ENCODE results near the gene LRRC66. TPM values are rescaled to one million over a fixed set of nuclear protein-coding genes. Genes with fewer than 3 reads are reported as not detected.

LRRC66 gene
- total RNA-seq, 2 experiments from 2014 or later: 0.09 TPM; not detected in 1

GRCh38 chr4:52057196-52057595 lies 37.0 kb upstream of the LRRC66 start:
- H3K27me3 Mint-ChIP-seq: peaks cover 33% of the 10 kb centered on the region
- H3K4me1 Mint-ChIP-seq (ENCODE audit: low read depth): peaks cover 5% of the 10 kb centered on the region
- CTCF ChIA-PET: no interaction called here

GRCh38 chr4:52054254-52054653 lies 34.1 kb upstream of the LRRC66 start:
- H3K36me3 Mint-ChIP-seq (ENCODE audit: low read depth): no peaks in the 10 kb centered on the region
- DNase-seq: no peak
- ATAC-seq: no peak
- TF ChIP-seq CTCF (IDR thresholded peaks at IDR 0.05): no peak
- POLR2A ChIA-PET: interaction anchor here (0.9 kb wide), 1 partner anchor 201 kb away, joined by 3 read pairs; no protein-coding TSS in a partner anchor
- intact Hi-C loops (cut with micrococcal nuclease): no loop called here
- no peak overlapping the region for H3K4me3 Mint-ChIP-seq
- peaks cover 14% of the 10 kb centered on the region for H3K4me1 Mint-ChIP-seq (ENCODE audit: low read depth)
- peaks cover 50% of the 10 kb centered on the region for H3K27me3 Mint-ChIP-seq
- H3K9me3 Mint-ChIP-seq: no peaks in the 10 kb centered on the region
- no peak overlapping the region for H3K27ac Mint-ChIP-seq
- CTCF ChIA-PET: no interaction called here

More at GRCh38 chr4:52057196-52057595, 37.0 kb upstream of the LRRC66 start:
- intact Hi-C loops (cut with micrococcal nuclease): no loop called here
- no peaks in the 10 kb centered on the region for H3K9me3 Mint-ChIP-seq
- DNase-seq (no peak), ATAC-seq (no peak)
- POLR2A ChIA-PET: no interaction called here
- no peak for TF ChIP-seq CTCF (IDR thresholded peaks at IDR 0.05)
- no peak overlapping the region for H3K27ac Mint-ChIP-seq
- no peaks in the 10 kb centered on the region for H3K36me3 Mint-ChIP-seq (ENCODE audit: low read depth)
- H3K4me3 Mint-ChIP-seq: no peak overlapping the region

GRCh38 chr4:52052475-52052780 lies 32.3 kb upstream of the LRRC66 start:
- CTCF ChIA-PET: no interaction called here
- H3K9me3 Mint-ChIP-seq: no peaks in the 10 kb centered on the region
- no peak for TF ChIP-seq CTCF (IDR thresholded peaks at IDR 0.05)
- POLR2A ChIA-PET: no interaction called here
- ATAC-seq (peak; percentile 34), DNase-seq (no peak)
- peaks cover 14% of the 10 kb centered on the region for H3K4me1 Mint-ChIP-seq (ENCODE audit: low read depth)
- intact Hi-C loops (cut with micrococcal nuclease): no loop called here
- H3K27me3 Mint-ChIP-seq: peaks cover 54% of the 10 kb centered on the region
- H3K4me3 Mint-ChIP-seq: peak overlapping the region; percentile 45
- H3K27ac Mint-ChIP-seq: no peak overlapping the region
- no peaks in the 10 kb centered on the region for H3K36me3 Mint-ChIP-seq (ENCODE audit: low read depth)

GRCh38 chr4:52051615-52052474 lies 31.7 kb upstream of the LRRC66 start:
- TF ChIP-seq CTCF (IDR thresholded peaks at IDR 0.05): no peak
- Mint-ChIP-seq H3K27me3 (peaks cover 56% of the 10 kb centered on the region), H3K27ac (no peak overlapping the region), H3K9me3 (no peaks in the 10 kb centered on the region), H3K36me3 (ENCODE audit: low read depth) (no peaks in the 10 kb centered on the region), H3K4me1 (ENCODE audit: low read depth) (peaks cover 14% of the 10 kb centered on the region), H3K4me3 (peak overlapping the region; percentile 45)
- CTCF ChIA-PET: no interaction called here
- DNase-seq: peak; percentile 11
- intact Hi-C loops (cut with micrococcal nuclease): no loop called here
- ATAC-seq: peak; percentile 37
- POLR2A ChIA-PET: no interaction called here

- H3K4me3 Mint-ChIP-seq: peak within 1 kb of the TSS; percentile 45
- H3K36me3 Mint-ChIP-seq (ENCODE audit: low read depth): no peaks in the 10 kb centered on the region
- DNase-seq (no peak), ATAC-seq (peak; percentile 47)
- intact Hi-C loops (cut with micrococcal nuclease): no loop called here
- H3K27me3 Mint-ChIP-seq: peaks cover 54% of the 10 kb centered on the region
- no peak for TF ChIP-seq CTCF (IDR thresholded peaks at IDR 0.05)
- POLR2A ChIA-PET: no interaction called here
- CTCF ChIA-PET: no interaction called here
- H3K27ac Mint-ChIP-seq: no peak within 1 kb of the TSS
- no peaks in the 10 kb centered on the region for H3K9me3 Mint-ChIP-seq
- H3K4me1 Mint-ChIP-seq (ENCODE audit: low read depth): peaks cover 14% of the 10 kb centered on the region
Measured at GRCh38 chr4:52051213-52051614, 31.1 kb upstream of the LRRC66 start, which contains the start of gene SPATA18. Gene SPATA18 (plus strand): TSS chr4:52051304. CDS start chr4:52051705, 401 bp downstream.

Data from activated CD8-positive, alpha-beta T cell treated with anti-CD3 and anti-CD28 coated beads for 36 hours (primary cell).